T47D (cell line): ENCODE measurements around the gene PRIMA1.

Experiments used
- DNase-seq, 2 experiments: peaks; one replicate each; pipeline versions ENCODE4 v3.0.0 to v3.0.0-alpha.2; 2011 to 2012; ENCODE audit warnings: low read depth in 1 of 2, low spot score in 1 of 2
- JUND ChIP-seq: IDR thresholded peaks from 2 replicates; pipeline ENCODE4 v1.6.1; 2012; ENCODE audit warnings: low read depth
- in situ Hi-C: cut with HindIII; loops from 2 replicates; pipeline ENCODE4 v1.10.0; 2016; ENCODE audit warnings: low sequenced_read_pairs, low pct_unique_long_range_greater_than_20kb

PRIMA1 gene

DNA sequence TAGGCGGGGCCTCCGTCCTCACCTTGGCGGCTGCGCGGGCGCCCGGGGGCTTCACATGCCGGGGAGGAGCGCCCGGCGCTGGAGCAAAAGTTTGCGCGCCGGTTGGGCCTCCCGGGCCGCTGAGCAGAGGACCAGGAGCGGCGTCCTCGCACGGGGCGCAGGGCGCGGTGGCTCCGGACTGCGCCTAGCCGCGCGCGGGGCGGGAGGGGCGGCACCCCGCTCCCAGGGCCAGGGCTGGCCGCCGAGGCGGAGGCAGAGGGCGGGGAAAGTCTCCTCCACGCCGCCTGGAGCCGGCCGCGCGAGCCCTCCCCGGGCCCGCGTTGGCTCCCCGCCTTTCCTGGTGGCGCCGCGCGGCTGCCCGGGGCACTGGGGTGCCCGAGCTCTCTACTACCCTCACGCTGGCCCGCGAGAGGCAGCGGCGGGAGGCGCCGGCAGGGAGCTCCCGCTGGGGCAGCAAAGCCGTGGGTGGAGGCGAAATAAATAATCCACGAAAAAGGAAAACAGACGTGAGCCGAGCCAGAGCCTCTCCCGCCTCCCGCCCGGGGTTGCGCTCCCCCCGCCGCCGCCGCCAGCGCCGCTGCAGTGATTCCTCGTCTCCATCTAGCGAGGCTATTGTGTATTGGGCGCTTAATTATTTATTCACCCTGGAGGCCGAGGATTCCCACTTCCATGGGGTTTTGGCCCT is 400 bp upstream of the PRIMA1 start:
- in situ Hi-C loops = no loop called here
- no peak for TF ChIP-seq JUND
- DNase-seq = peak; percentile 79 to 96

DNA sequence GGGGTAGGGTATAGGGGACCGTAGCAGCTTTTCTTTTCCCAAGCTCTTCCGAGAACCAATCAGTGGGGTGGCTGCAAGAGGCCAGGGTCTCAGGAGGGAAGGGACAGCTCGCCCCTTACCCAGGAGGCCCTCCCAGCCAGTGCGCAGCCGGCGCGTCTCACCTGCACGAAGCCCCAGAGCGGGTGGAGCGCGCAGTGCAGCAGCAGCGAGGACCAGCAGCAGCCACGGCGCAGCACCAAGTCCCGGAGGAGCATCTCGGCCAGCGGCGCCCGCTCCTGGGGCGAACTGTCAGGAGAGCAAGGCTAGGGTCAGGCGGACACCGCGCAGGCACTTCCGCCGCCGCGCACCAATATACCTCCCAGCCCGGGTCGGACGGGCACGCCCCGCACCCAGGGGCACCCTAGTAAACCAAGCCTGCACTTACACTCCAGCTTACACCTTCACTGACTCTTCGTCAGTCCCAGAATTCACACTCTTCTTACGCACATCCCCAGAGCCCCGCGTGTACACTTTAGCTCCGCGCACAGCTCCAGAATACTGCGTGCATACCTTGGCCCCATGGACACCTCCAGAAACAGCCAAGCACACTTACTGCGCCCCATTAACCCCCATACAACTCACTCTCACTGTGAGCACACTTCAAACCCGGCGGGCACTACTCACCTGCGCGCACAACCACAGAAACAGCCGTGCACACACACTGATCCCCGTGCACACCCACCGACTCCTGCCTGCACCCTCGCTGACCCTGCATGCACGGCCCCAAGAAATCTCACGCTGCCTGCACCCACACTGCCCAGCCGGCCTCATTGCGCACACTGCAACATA is 606 bp downstream of the PRIMA1 start:
- in situ Hi-C loops = no loop called here
- no peak for DNase-seq
- TF ChIP-seq JUND = no peak

DNA sequence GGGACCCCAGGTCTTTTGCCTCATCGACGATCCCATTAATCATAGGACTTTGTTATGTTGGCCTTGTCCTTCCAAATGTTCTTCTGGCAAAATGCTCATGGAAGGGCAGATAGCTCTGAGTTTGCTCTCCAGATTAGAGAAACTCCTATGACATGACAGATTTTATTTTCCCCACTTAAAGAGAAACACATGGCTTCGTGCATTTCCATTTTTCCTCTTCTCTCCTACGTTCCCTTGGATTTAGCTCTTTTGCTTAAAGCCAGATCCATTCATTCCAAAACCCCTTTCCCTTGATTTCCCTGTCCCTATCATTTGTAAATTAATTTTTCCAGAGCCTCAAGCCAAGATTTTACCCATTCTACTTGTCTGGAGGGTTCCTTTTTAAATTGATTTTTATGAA is 2.9 kb downstream of the PRIMA1 start:
- in situ Hi-C loops = no loop called here
- DNase-seq = no peak
- TF ChIP-seq JUND = no peak

DNA sequence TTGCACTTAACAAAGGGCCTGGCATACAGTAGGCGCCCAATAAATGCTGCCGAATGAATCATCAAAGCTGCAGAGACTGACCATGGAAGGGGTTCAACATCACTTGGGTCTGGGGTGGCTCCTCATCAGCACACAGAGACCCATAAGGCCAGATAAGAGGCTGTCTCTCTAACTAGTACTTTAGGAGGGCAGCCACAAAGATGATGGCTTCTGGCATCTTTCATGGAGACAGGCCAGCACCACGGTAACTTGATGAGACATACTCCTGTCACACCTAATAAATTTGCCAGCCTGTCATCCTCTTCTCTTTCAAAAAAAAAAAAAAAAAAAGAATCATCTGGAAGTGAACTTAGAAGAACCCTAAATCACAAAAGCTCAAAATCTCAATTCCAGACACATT is 3.4 kb downstream of the PRIMA1 start:
- in situ Hi-C loops = no loop called here
- no peak for DNase-seq

DNA sequence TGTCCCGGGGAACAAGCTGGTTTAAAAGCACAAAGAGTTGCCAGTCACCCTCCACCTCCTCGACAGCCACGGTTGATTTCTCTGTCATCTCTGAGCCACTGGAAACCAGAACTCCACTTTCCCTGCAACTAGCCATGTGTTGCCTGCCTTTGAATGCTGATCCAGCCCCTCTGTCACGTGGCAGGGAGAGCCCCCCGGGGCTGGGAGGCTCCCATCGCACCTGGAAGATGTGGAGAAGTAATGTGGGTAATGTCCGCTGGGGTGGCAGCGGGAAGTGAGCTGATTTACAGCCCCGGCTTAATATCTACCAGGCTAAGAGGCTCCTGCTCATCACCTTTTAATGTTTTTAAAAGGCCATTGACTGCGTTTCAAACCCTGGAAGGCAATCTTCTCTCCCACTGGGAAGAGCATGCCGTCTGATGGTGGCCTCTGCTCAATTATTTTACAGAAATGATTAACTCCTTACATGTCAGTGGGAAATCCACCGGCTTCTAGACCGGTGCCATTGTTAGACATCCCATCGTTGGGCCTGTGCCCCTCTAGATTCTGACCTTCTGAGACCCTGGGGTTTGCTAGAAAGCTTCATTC is 7.4 kb downstream of the PRIMA1 start:
- in situ Hi-C loops = no loop called here
- no peak for DNase-seq
- TF ChIP-seq JUND = no peak

More for the DNA sequence above, 3.4 kb downstream of the PRIMA1 start:
- TF ChIP-seq JUND = no peak

DNA sequence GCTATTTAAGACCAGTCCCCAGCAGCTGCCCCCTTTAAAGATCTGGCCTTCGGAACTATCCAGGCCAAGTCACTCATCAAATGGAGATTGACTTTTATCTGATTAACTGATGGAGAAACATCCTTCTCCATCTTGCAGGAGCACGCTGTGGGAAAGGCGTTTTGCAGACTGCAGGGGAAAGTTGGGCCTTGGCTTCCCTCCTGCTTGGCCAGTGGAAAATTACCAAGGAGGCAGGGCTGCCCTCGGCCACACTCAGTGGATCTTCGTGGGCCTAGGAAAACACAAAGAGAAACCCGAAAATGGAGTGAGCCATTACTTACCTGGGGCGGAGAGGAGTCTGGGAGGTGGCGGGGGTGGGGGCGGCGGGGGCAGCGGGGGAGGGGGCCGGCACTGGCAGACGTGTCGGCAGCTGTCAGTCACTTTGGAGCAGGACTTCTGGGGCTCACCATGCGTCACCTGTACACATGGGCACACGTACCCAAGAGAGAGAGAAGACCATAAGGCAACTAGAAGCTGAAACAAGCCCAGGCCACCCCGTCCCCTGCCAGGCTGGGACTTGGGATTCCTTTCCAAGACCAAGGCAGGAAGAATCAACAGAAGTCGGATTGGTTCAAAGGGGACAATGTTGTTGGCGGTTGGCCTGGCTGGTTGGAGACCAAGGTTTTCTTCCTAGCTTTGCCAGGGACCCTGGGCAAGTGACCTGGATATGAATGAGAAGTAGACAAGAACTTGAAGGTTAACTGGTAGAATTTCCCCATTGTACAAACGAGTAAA is 9.2 kb downstream of the PRIMA1 start:
- no peak for TF ChIP-seq JUND
- in situ Hi-C loops = no loop called here
- DNase-seq = no peak

DNA sequence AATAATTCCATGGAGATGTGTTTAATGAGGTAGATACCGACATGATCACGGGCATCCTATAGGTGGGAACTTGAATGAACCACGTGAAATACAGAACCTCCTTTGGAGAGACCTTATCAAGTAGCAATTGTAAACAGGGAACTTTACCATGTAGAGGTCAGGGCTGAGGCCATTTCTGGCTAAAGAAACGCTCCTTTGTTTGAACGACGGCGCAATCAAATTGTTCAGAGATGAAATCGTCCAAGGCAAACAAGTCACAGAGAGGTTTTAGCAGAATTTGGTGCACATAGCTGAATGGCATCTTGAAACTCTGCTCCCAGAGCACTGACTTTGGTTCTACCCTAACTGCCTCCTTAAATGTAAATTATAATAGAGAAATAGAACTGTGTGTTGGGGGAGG is 9.8 kb downstream of the PRIMA1 start:
- TF ChIP-seq JUND = no peak
- no peak for DNase-seq
- in situ Hi-C loops = no loop called here

DNA sequence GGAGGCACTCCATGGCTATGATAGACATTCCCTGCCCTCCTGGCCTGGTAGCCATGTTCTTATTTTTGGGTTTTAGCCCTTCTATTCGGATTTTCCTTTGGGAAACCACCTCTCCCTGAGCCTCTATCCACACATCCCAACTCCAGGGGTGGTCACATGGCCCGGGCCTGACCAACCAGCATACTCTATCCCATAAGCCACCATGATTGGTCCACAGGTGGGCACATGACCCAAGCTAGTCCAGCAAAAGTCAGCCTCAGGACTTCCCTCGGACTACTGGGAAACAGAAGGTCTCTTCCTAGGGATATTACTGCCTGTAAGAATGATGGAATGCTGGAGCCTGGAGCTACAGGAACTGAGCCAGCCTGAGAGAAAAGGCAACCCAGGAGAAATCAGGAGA is 12.5 kb downstream of the PRIMA1 start:
- DNase-seq = no peak
- in situ Hi-C loops = no loop called here
- TF ChIP-seq JUND = no peak

DNA sequence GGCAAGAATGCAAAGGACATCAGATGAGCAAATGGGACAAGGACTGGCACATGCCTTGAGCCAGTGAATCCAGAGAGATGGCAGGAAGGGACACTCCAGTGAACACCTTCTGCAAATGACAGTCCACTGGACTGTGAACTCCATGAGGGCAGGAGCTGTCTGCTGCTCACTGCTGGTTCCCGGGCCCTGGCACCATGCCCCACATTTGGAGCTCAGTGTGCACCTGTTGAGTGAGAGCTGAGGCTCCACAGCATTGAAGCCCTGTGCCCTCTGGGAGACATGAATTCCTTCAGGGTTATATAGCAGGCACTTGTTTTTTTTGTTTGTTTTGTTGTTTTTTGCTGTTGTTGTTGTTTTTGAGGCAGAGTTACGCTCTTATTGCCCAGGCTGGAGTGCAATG is 13.1 kb downstream of the PRIMA1 start:
- TF ChIP-seq JUND = no peak
- DNase-seq = no peak
- in situ Hi-C loops = no loop called here

DNA sequence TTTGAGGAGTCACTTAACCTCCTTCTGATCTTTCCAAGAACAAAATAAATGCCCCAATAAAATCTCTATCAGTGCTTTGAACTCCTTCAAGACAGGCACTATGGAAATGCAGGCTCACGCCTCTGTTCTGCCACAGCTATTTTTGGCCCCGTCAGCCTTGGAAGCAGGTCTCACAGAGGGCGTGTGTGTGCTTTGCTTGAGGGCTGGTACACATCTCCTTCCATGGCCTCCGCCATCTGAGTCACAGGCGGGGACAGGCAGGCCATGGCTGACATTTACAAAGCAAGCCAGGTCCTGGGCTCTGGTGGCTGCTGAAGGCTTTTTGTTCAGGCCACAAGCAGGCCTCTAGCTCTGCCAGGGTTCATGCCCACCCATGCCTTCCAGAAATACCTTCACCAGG is 16.0 kb downstream of the PRIMA1 start:
- no peak for DNase-seq
- in situ Hi-C loops = no loop called here
- no peak for TF ChIP-seq JUND

DNA sequence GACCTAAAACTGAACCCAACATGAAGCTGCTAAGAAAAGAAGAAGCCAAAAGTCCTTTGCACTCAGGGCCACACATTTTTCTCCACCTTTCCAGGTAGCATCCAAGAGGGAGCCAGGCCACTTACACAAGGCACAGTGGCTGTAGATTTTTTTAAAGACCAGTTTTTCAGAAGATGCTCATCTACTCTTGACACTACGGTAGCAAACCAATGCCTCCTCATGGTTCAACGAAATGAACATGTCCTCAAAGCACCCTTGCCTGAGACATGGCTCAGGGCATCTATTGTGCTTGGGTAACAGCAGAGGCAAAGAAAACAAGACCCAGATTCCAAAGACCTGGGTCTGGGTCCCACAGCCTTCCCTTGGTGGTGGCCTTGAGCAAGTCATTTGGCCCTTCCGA is 22.3 kb downstream of the PRIMA1 start:
- in situ Hi-C loops = no loop called here
- TF ChIP-seq JUND = no peak
- DNase-seq = no peak

DNA sequence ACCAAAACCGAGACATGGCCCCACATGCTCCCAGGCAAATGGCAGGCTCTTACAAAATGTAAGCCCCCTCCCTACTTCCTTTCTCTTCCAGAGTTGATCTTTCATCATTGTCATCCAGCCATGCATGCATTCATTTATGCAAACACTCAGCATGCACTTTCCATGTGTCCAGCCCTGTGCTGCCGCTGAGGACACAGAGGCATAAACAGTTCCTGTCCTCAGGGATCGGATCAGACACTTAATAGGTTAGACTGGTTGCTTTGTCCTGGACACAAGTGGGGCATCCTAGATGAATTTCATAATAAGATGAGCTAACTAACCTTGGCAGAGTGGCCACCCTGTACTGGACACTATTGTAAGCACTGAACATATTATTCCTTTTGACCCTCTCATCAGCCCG is 23.1 kb downstream of the PRIMA1 start:
- TF ChIP-seq JUND = no peak
- no peak for DNase-seq
- in situ Hi-C loops = no loop called here
